Measurements from ENCODE around the gene SULT6B1. TPM values are rescaled to one million over a fixed set of nuclear protein-coding genes. Genes with fewer than 3 reads are reported as not detected.
A peak's percentile ranks its signal among the peaks of the same experiment; 100 is the strongest.

Gene SULT6B1
- total RNA-seq, 1 experiment from 2014 or later = not detected

DNA sequence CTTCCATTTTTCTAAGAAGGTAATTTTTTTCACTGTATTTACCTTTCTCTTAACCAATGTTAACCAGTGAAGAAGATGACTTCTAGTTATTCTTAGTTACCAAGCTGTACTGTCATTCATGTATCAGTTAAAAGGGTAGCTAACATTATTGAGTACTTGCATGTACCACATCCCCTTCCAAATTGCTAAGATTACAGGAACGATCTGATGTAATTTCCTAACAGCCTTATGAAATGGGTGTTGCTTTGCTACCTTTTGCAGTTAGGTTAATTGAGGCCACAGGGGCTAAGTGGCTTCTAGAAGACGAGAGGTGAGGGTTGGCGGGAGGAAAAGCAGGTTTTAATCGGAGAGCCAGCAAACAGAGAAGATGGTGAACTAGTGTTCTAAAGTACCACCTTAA, 1.8 kb upstream of the SULT6B1 start:
- no TSS peak for BruUV-seq (replicated peaks)
- Mint-ChIP-seq H3K4me1 (ENCODE audit: low read depth, unreplicated experiment) (peaks cover 14% of the 10 kb centered on the region), H3K27ac (ENCODE audit: unreplicated experiment) (no peak overlapping the region), H3K9me3 (ENCODE audit: unreplicated experiment) (no peaks in the 10 kb centered on the region), H3K36me3 (ENCODE audit: insufficient read depth, unreplicated experiment) (no peaks in the 10 kb centered on the region), H3K4me3 (ENCODE audit: unreplicated experiment) (no peak overlapping the region), H3K27me3 (ENCODE audit: insufficient read depth, unreplicated experiment) (no peaks in the 10 kb centered on the region)
- CTCF ChIA-PET = no interaction called here
- Histone ChIP-seq H3K36me3 (ENCODE audit: control insufficient read depth, insufficient read depth, low read length) (no peaks in the 10 kb centered on the region), H3K9me3 (no peaks in the 10 kb centered on the region), H3K4me1 (no peaks in the 10 kb centered on the region), H3K4me3 (ENCODE audit: low read depth, low read length) (no peak overlapping the region), H3K27me3 (replicated peaks; ENCODE audit: control insufficient read depth, insufficient read depth, low read length) (no peaks in the 10 kb centered on the region)
- intact Hi-C loops (cut with micrococcal nuclease; ENCODE audit: unreplicated experiment) = no loop called here
- DNase-seq = no peak
- POLR2A ChIA-PET = no interaction called here
- TF ChIP-seq, protein P1, sequence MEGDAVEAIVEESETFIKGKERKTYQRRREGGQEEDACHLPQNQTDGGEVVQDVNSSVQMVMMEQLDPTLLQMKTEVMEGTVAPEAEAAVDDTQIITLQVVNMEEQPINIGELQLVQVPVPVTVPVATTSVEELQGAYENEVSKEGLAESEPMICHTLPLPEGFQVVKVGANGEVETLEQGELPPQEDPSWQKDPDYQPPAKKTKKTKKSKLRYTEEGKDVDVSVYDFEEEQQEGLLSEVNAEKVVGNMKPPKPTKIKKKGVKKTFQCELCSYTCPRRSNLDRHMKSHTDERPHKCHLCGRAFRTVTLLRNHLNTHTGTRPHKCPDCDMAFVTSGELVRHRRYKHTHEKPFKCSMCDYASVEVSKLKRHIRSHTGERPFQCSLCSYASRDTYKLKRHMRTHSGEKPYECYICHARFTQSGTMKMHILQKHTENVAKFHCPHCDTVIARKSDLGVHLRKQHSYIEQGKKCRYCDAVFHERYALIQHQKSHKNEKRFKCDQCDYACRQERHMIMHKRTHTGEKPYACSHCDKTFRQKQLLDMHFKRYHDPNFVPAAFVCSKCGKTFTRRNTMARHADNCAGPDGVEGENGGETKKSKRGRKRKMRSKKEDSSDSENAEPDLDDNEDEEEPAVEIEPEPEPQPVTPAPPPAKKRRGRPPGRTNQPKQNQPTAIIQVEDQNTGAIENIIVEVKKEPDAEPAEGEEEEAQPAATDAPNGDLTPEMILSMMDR (IDR thresholded peaks at IDR 0.05; ENCODE audit: insufficient read depth in 1 of 2, low read depth in 1 of 2, low read length in 1 of 2, severe bottlenecking in 1 of 2, unreplicated experiment in 1 of 2) = no peak

DNA sequence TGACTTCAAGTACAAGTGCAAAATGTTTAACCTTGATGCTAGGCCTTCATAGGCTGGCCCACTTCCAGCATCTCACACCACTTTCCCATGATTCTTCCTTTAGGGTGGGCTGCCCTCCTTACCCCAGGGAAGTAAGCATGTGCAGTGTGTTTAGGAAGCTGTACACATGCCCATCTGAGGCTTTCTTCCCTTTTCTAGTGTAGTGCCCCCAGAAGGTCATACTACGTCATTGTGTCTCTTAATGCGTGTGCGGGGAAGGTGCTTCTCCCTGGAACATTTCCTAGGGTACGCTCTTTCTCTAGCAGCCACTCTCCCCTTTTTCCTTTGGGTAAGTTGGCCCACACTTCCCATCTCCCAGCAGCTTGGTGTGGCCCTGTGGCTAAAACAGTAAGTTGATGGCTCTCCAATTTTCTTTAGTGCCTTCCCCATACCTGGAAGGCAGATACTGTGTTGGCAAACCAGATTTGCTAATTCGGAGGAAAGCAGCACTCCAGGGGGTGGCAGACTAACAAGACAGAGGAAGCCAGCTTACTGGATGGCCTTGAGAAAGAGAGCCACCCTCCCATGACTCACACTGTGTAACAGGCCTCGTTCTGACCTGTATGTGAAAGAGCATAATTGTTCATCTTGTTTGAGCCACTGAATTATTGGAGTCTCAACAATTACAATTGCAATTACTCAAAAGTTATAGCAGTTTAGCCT, 1.1 kb upstream of the SULT6B1 start:
- Histone ChIP-seq H3K36me3 (ENCODE audit: control insufficient read depth, insufficient read depth, low read length) (no peaks in the 10 kb centered on the region), H3K4me3 (ENCODE audit: low read depth, low read length) (no peak overlapping the region), H3K9me3 (no peaks in the 10 kb centered on the region), H3K4me1 (no peaks in the 10 kb centered on the region), H3K27me3 (replicated peaks; ENCODE audit: control insufficient read depth, insufficient read depth, low read length) (no peaks in the 10 kb centered on the region)
- H3K9me3 Mint-ChIP-seq (ENCODE audit: unreplicated experiment) = no peaks in the 10 kb centered on the region
- no peak overlapping the region for H3K27ac Mint-ChIP-seq (ENCODE audit: unreplicated experiment)
- no TSS peak for BruUV-seq (replicated peaks)
- no peak overlapping the region for H3K4me3 Mint-ChIP-seq (ENCODE audit: unreplicated experiment)
- peaks cover 14% of the 10 kb centered on the region for H3K4me1 Mint-ChIP-seq (ENCODE audit: low read depth, unreplicated experiment)
- ChIA-PET CTCF (no interaction called here), POLR2A (interaction anchor here (0.5 kb wide), 1 partner anchor 1915 kb away, joined by 3 read pairs; no protein-coding TSS in a partner anchor)
- DNase-seq = no peak
- TF ChIP-seq, protein P1 (IDR thresholded peaks at IDR 0.05; ENCODE audit: insufficient read depth in 1 of 2, low read depth in 1 of 2, low read length in 1 of 2, severe bottlenecking in 1 of 2, unreplicated experiment in 1 of 2) = no peak
- H3K36me3 Mint-ChIP-seq (ENCODE audit: insufficient read depth, unreplicated experiment) = no peaks in the 10 kb centered on the region
- no peaks in the 10 kb centered on the region for H3K27me3 Mint-ChIP-seq (ENCODE audit: insufficient read depth, unreplicated experiment)
- intact Hi-C loops (cut with micrococcal nuclease; ENCODE audit: unreplicated experiment) = no loop called here

DNA sequence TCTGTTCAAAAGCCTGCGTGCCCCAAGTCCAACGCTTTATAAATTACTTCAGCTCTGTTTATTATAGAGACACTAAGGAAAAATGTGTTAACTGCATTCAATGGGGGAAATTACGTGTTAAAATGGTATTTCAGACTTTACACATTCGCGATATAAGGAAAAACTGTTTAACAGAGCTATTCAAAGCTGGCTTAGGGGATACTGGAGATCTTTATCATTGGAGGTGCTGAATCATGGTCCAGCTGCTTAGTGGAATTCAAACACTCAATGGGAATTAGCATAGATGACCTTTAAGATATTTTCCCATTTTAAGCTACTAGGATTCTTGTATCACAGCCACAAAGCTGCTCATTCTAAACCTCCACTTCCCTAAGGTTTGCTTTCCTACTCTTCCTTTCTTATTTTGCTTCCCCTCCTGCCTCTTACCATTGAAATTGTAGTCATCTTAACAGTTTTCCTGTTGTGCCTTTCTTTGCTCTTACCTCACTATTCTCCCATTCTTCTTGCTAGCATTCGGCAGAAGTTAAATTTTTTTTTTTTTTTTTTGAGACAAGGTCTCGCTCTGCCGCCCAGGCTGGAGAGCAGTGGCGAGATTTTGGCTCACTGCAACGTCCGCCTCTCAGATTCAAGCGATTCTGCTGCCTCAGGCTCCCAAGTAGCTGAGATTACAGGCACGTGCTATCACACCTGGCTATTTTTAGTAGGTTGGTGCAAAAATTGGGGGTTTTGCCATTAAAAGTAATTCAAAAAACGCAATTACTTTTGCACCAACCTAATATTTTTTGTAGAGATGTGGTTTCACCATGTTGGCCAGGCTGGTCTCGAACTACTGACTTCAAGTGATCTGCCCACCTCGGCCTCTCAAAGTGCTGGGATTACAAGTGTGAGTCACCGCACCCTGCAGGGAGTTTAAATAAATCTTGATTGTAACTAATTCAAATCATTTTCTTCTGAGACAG, 6.5 kb downstream of the SULT6B1 start:
- ChIA-PET CTCF (no interaction called here), POLR2A (no interaction called here)
- Mint-ChIP-seq H3K36me3 (ENCODE audit: insufficient read depth, unreplicated experiment) (no peaks in the 10 kb centered on the region), H3K9me3 (ENCODE audit: unreplicated experiment) (no peaks in the 10 kb centered on the region), H3K4me3 (ENCODE audit: unreplicated experiment) (peak overlapping the region; percentile 5), H3K27me3 (ENCODE audit: insufficient read depth, unreplicated experiment) (no peaks in the 10 kb centered on the region), H3K27ac (ENCODE audit: unreplicated experiment) (peak overlapping the region; percentile 17), H3K4me1 (ENCODE audit: low read depth, unreplicated experiment) (peaks cover 25% of the 10 kb centered on the region)
- no peaks in the 10 kb centered on the region for H3K36me3 ChIP-seq (ENCODE audit: control insufficient read depth, insufficient read depth, low read length)
- intact Hi-C loops (cut with micrococcal nuclease; ENCODE audit: unreplicated experiment) = no loop called here
- no peak for DNase-seq
- H3K4me1 ChIP-seq = peaks cover 6% of the 10 kb centered on the region
- H3K9me3 ChIP-seq = no peaks in the 10 kb centered on the region
- no peaks in the 10 kb centered on the region for H3K27me3 ChIP-seq (replicated peaks; ENCODE audit: control insufficient read depth, insufficient read depth, low read length)
- H3K4me3 ChIP-seq (ENCODE audit: low read depth, low read length) = no peak overlapping the region
- TF ChIP-seq, protein P1 (IDR thresholded peaks at IDR 0.05; ENCODE audit: insufficient read depth in 1 of 2, low read depth in 1 of 2, low read length in 1 of 2, severe bottlenecking in 1 of 2, unreplicated experiment in 1 of 2) = no peak
- no TSS peak for BruUV-seq (replicated peaks)

All from Caco-2 (cell line).